ENCODE results near the gene VAPB.

VAPB gene

DNA sequence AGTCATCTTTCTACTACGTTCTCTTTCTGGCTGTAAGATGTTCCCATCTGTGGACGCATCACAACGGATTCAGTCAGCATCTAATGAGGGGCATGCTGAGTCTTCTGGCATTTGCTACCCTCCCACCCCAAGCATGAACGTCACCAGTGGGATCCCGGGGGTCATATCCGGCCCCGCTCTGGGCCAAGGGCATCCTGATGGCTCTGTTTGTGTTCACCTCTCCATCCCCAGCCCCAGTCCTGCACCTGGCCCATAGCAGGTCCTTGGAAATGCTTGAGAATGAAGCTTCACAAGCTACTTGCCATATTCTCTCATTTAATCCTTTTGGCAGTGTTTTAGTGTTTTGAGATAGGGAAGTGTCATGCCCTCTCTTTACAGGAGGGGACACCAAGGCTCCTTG, 111.2 kb downstream of the VAPB start:
- in situ Hi-C loops (cut with HindIII; ENCODE audit: low sequenced_read_pairs): no loop called here

All from DLD1 (cell line).